ENCODE data around the gene KIF19. TPM values are rescaled to one million over a fixed set of nuclear protein-coding genes. Genes with fewer than 3 reads are reported as not detected.
A peak's percentile ranks its signal among the peaks of the same experiment; 100 is the strongest.

Gene KIF19
- total RNA-seq, 2 donors from 2014 or later = 0.27 to 2.4 TPM

DNA sequence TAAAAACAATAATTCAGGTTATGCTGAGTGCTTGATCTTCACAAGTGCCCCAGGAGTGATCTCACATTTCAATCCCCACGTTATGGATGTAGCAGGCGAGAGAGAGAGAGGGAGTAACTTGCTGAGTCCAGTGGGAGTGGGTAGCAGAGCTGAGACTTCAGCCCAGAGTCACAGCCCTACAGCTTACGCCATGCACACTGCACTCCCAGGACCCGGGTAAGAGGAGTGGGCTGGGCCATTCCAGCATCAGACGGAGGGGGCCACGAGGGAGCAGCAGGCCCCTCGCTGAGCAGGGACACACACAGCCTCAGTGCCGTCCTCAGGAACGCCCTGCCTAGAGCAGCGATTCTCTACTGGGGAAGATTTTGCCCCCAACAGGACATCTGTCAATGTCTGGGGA, 9.8 kb upstream of the KIF19 start:
- no peak for DNase-seq
- 76 to 78% methylated on average over 7 to 10 of the region's 10 CpGs for WGBS, 2 experiments (ENCODE audit: insufficient coverage in 1 of 2, insufficient read length in 1 of 2)
- no peak overlapping the region for H3K9ac ChIP-seq (ENCODE audit: extremely low read depth, low read length, poor library complexity, severe bottlenecking)
- Mint-ChIP-seq H3K27me3 (ENCODE audit: insufficient read depth) (peaks cover 17% of the 10 kb centered on the region), H3K27ac (peak overlapping the region; percentile 30), H3K4me3 (no peak overlapping the region), H3K9me3 (peaks cover 14% of the 10 kb centered on the region), H3K4me1 (no peaks in the 10 kb centered on the region), H3K36me3 (ENCODE audit: low read depth) (no peaks in the 10 kb centered on the region)
- no peak overlapping the region for H3K4me3 ChIP-seq (ENCODE audit: low read length)
- H3K9me3 ChIP-seq (ENCODE audit: control insufficient read depth, low read length) = peaks cover 4% of the 10 kb centered on the region
- H3K4me1 ChIP-seq (ENCODE audit: control insufficient read depth, insufficient read depth, low read length) = no peaks in the 10 kb centered on the region
- TF ChIP-seq, protein P1, sequence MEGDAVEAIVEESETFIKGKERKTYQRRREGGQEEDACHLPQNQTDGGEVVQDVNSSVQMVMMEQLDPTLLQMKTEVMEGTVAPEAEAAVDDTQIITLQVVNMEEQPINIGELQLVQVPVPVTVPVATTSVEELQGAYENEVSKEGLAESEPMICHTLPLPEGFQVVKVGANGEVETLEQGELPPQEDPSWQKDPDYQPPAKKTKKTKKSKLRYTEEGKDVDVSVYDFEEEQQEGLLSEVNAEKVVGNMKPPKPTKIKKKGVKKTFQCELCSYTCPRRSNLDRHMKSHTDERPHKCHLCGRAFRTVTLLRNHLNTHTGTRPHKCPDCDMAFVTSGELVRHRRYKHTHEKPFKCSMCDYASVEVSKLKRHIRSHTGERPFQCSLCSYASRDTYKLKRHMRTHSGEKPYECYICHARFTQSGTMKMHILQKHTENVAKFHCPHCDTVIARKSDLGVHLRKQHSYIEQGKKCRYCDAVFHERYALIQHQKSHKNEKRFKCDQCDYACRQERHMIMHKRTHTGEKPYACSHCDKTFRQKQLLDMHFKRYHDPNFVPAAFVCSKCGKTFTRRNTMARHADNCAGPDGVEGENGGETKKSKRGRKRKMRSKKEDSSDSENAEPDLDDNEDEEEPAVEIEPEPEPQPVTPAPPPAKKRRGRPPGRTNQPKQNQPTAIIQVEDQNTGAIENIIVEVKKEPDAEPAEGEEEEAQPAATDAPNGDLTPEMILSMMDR (conservative IDR thresholded peaks at IDR 0.05) = no peak
- no peaks in the 10 kb centered on the region for H3K27me3 ChIP-seq (ENCODE audit: control insufficient read depth, insufficient read depth, low read length, poor library complexity, severe bottlenecking)
- no peak overlapping the region for H3K27ac ChIP-seq (ENCODE audit: low read depth, low read length)
- no peaks in the 10 kb centered on the region for H3K36me3 ChIP-seq (ENCODE audit: control insufficient read depth, insufficient read depth, low read length)

DNA sequence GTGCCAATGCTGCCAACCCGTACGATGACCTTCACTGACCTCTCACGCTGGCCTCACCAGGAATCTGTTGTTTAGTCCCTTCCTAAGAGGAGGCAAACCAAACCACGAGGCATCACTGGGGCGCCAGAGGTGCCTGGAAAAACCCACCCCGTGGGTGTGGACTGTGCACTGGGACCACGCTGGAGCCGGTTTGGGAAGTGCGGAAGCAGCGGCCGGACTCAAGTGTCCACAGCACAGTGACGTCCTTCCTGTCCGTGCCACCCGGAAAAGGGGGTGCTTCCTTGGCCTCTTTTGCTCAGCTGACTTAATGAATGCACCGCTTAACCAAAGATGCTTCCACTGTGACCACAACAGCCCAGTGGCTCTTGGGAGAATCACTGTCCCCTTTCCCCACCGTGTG, 9.0 kb upstream of the KIF19 start:
- Mint-ChIP-seq H3K27me3 (ENCODE audit: insufficient read depth) (peaks cover 18% of the 10 kb centered on the region), H3K4me1 (no peaks in the 10 kb centered on the region), H3K4me3 (no peak overlapping the region), H3K9me3 (peaks cover 9% of the 10 kb centered on the region), H3K27ac (no peak overlapping the region), H3K36me3 (ENCODE audit: low read depth) (no peaks in the 10 kb centered on the region)
- H3K4me3 ChIP-seq (ENCODE audit: low read length) = no peak overlapping the region
- no peaks in the 10 kb centered on the region for H3K4me1 ChIP-seq (ENCODE audit: control insufficient read depth, insufficient read depth, low read length)
- no peak overlapping the region for H3K9ac ChIP-seq (ENCODE audit: extremely low read depth, low read length, poor library complexity, severe bottlenecking)
- TF ChIP-seq, protein P1 (conservative IDR thresholded peaks at IDR 0.05) = no peak
- no peak overlapping the region for H3K27ac ChIP-seq (ENCODE audit: low read depth, low read length)
- peaks cover 4% of the 10 kb centered on the region for H3K9me3 ChIP-seq (ENCODE audit: control insufficient read depth, low read length)
- H3K27me3 ChIP-seq (ENCODE audit: control insufficient read depth, insufficient read depth, low read length, poor library complexity, severe bottlenecking) = no peaks in the 10 kb centered on the region
- WGBS, 2 experiments (ENCODE audit: insufficient coverage in 1 of 2, insufficient read length in 1 of 2) = 87 to 90% methylated on average over 14 to 16 of the region's 16 CpGs
- no peak for DNase-seq
- H3K36me3 ChIP-seq (ENCODE audit: control insufficient read depth, insufficient read depth, low read length) = no peaks in the 10 kb centered on the region

DNA sequence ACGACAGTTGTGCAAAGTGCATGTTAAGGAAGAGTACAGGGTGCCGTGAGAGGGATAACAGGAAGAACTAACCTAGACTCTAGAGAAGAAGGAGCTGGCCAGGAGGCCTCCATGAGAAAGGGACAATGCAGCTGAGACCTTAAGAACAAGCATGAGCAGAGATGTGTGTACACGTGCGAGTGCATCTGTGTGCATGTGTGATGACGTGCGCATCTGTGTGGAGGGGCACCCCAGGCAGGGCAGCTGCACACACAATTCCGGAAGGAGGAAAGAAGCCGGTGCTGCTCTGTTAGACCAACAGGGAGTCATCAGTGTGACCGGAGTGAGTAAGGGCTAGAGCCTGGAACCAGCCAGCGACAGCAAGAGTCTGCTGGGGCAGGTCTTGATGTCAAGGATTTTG, 7.6 kb upstream of the KIF19 start:
- Histone ChIP-seq H3K9me3 (ENCODE audit: control insufficient read depth, low read length) (no peaks in the 10 kb centered on the region), H3K27ac (ENCODE audit: low read depth, low read length) (no peak overlapping the region), H3K4me3 (ENCODE audit: low read length) (no peak overlapping the region), H3K9ac (ENCODE audit: extremely low read depth, low read length, poor library complexity, severe bottlenecking) (no peak overlapping the region), H3K36me3 (ENCODE audit: control insufficient read depth, insufficient read depth, low read length) (no peaks in the 10 kb centered on the region), H3K27me3 (ENCODE audit: control insufficient read depth, insufficient read depth, low read length, poor library complexity, severe bottlenecking) (peaks cover 4% of the 10 kb centered on the region), H3K4me1 (ENCODE audit: control insufficient read depth, insufficient read depth, low read length) (no peaks in the 10 kb centered on the region)
- no peaks in the 10 kb centered on the region for H3K36me3 Mint-ChIP-seq (ENCODE audit: low read depth)
- H3K27me3 Mint-ChIP-seq (ENCODE audit: insufficient read depth) = peaks cover 17% of the 10 kb centered on the region
- H3K4me3 Mint-ChIP-seq = no peak overlapping the region
- H3K4me1 Mint-ChIP-seq = no peaks in the 10 kb centered on the region
- no peak for DNase-seq
- no peak overlapping the region for H3K27ac Mint-ChIP-seq
- no peaks in the 10 kb centered on the region for H3K9me3 Mint-ChIP-seq
- WGBS, 2 experiments (ENCODE audit: insufficient coverage in 1 of 2, insufficient read length in 1 of 2) = 93 to 96% methylated on average over 10 of the region's 10 CpGs
- TF ChIP-seq, protein P1 (conservative IDR thresholded peaks at IDR 0.05) = no peak

Data from endodermal cell (in vitro differentiated cells).